A549 (cell line): ENCODE data around the gene ADGRG3. TPM values are rescaled to one million over a fixed set of nuclear protein-coding genes. Genes with fewer than 3 reads are reported as not detected.

ENCODE experiments used
- ATAC-seq, 2 experiments: fragments of 200-7000 bp in 1 of 2; fragments of >200 bp in 1 of 2; cut with Nextera tagmentation in 1 of 2; cut with Tn5 transposase in 1 of 2; 3 replicates each; pipeline versions ENCODE4 v1.8.0 to v1.9.1; 2018 to 2020; ENCODE audit warnings: mild to moderate bottlenecking in 1 of 2, moderate library complexity in 1 of 2
- CTCF ChIA-PET: fragments of 300-600 bp; sonication (Branson Sonifier 250); formaldehyde crosslinking; extraction: SDS; loops from one replicate; lab custom pipeline; 2021; ENCODE audit warnings: antibody characterized with exemption, inconsistent platforms; lab: Yijun Ruan, JAX
- POLR2A ChIA-PET: fragments of 350-600 bp; formaldehyde crosslinking; extraction: SDS; loops from one replicate; lab custom pipeline; 2021; ENCODE audit warnings: antibody characterized with exemption, inconsistent platforms; lab: Yijun Ruan, JAX
- DNase-seq, 2 experiments: peaks; one replicate each; pipeline versions ENCODE4 v3.0.0 to v3.0.0-alpha.2; 2011 to 2016; ENCODE audit warnings: low read depth in 1 of 2, low spot score in 1 of 2
- FAIRE-seq: peaks from 2 replicates; lab custom pipeline; 2011; peaks lifted over from hg19 to GRCh38; lab: Jason Lieb, UNC
- H3K27ac ChIP-seq, 2 experiments: fragments of >200 bp; sonication (Bioruptor Twin); formaldehyde crosslinking; 3 replicates each; pipeline ENCODE4 v1.5.1; 2016 to 2017
- H3K4me1 ChIP-seq: fragments of >200 bp; sonication (Bioruptor Twin); formaldehyde crosslinking; 3 replicates; pipeline ENCODE4 v1.6.1; 2016
- H3K4me2 ChIP-seq: fragments of >200 bp; sonication (Bioruptor Twin); formaldehyde crosslinking; 3 replicates; pipeline ENCODE4 v1.6.1; 2016
- H3K4me3 ChIP-seq: fragments of >200 bp; sonication (Bioruptor Twin); formaldehyde crosslinking; 3 replicates; pipeline ENCODE4 v1.5.1; 2016
- H3K9me3 ChIP-seq: fragments of >200 bp; sonication (Bioruptor Twin); formaldehyde crosslinking; 3 replicates; pipeline ENCODE4 v1.6.1; 2016
- CBX2 ChIP-seq: fragments of 200-600 bp; sonication (generic); IDR thresholded peaks from 2 replicates; pipeline ENCODE4 v1.6.1; 2016; ENCODE audit warnings: low read depth, mild to moderate bottlenecking, borderline replicate concordance
- EP300 ChIP-seq, 2 experiments: fragments of >200 bp; sonication (Bioruptor Twin); formaldehyde crosslinking; IDR thresholded peaks; 2 replicates in 1 of 2; 3 replicates in 1 of 2; pipeline ENCODE4 v1.6.1; 2016 to 2017
- FOSB ChIP-seq: fragments of 250-450 bp; sonication (Bioruptor Pico); IDR thresholded peaks from 2 replicates; pipeline ENCODE4 v1.5.0; 2020; ENCODE audit warnings: mild to moderate bottlenecking, moderate library complexity
- FOSL2 ChIP-seq, 2 experiments: fragments of 450-650 bp in 1 of 2; fragments of >200 bp in 1 of 2; sonication (Bioruptor Twin) in 1 of 2; formaldehyde crosslinking; IDR thresholded peaks; 2 replicates each; pipeline versions ENCODE4 v1.5.0 to v1.6.1; 2016 to 2020; ENCODE audit warnings: mild to moderate bottlenecking in 1 of 2, moderate library complexity in 1 of 2
- FOXS1 ChIP-seq: fragments of 250-450 bp; sonication (Bioruptor Pico); IDR thresholded peaks from 2 replicates; pipeline ENCODE4 v1.5.0; 2020; ENCODE audit warnings: mild to moderate bottlenecking, moderate library complexity
- HDAC2 ChIP-seq: fragments of 200-600 bp; sonication (generic); IDR thresholded peaks from 2 replicates; pipeline ENCODE4 v1.6.1; 2016
- HES2 ChIP-seq: fragments of >200 bp; sonication (Bioruptor Twin); formaldehyde crosslinking; IDR thresholded peaks from 2 replicates; pipeline ENCODE4 v1.6.1; 2016
- JUN ChIP-seq, 2 experiments: fragments of >200 bp; sonication (Bioruptor Twin); formaldehyde crosslinking; IDR thresholded peaks; 2 replicates in 1 of 2; 3 replicates in 1 of 2; pipeline ENCODE4 v1.6.1; 2016 to 2017
- KDM1A ChIP-seq: fragments of 200-600 bp; sonication (generic); IDR thresholded peaks from 2 replicates; pipeline ENCODE4 v1.6.1; 2016; ENCODE audit warnings: low read depth, mild to moderate bottlenecking
- MAX ChIP-seq: IDR thresholded peaks from 2 replicates; pipeline ENCODE4 v1.6.1; 2012
- MAZ ChIP-seq: fragments of 150-350 bp; IDR thresholded peaks from 2 replicates; pipeline ENCODE4 v1.6.1; 2014; ENCODE audit warnings: antibody characterized with exemption, low read depth, low read length, borderline replicate concordance
- NFE2L2 ChIP-seq: fragments of 150-350 bp; conservative IDR thresholded peaks from 2 replicates; pipeline ENCODE4 v1.6.1; 2014; ENCODE audit warnings: low read length
- NR3C1 ChIP-seq: fragments of >200 bp; sonication (Bioruptor Twin); formaldehyde crosslinking; IDR thresholded peaks from 3 replicates; pipeline ENCODE4 v1.6.1; 2017
- PHF8 ChIP-seq: fragments of 200-600 bp; sonication (generic); IDR thresholded peaks from 2 replicates; pipeline ENCODE4 v1.6.1; 2016; ENCODE audit warnings: low read depth, mild to moderate bottlenecking, antibody characterized with exemption, moderate library complexity, borderline replicate concordance
- POLR2A ChIP-seq: IDR thresholded peaks from 2 replicates; pipeline ENCODE4 v1.6.1; 2012; ENCODE audit warnings: mild to moderate bottlenecking, low read length
- SMC3 ChIP-seq: fragments of >200 bp; sonication (Bioruptor Twin); formaldehyde crosslinking; IDR thresholded peaks from 3 replicates; pipeline ENCODE4 v1.6.1; 2018; ENCODE audit warnings: inconsistent platforms
- SREBF2 ChIP-seq: fragments of 450-650 bp; IDR thresholded peaks from 2 replicates; pipeline ENCODE4 v1.6.1; 2014; ENCODE audit warnings: mild to moderate bottlenecking, moderate library complexity
- ZFP36 ChIP-seq: fragments of 450-650 bp; IDR thresholded peaks from 2 replicates; pipeline ENCODE4 v1.6.1; 2014; ENCODE audit warnings: borderline replicate concordance; ENCODE audit not compliant: partially characterized antibody
- WGBS: methylation state at CpG from one replicate; pipeline ENCODE4 v1.1.6; 2017; ENCODE audit errors: missing lambda C conversion rate; 5-methylcytosine and 5-hydroxymethylcytosine counted together
- polyA plus RNA-seq, 4 experiments: library from polyadenylated mRNA; depleted of rRNA in 3 of 4; stranded (reverse); fragments of >200 nt; fragmentation: RNase III in 1 of 4; extraction: RNeasy Plus Mini Kit Qiagen cat#74134 plus additional on column Dnase treatment in 1 of 4; gene quantifications; 2 replicates in 3 of 4; 3 replicates in 1 of 4; pipeline ENCODE4 v1.2.3, GENCODE V29; 2011 to 2017

ADGRG3 gene
- polyA plus RNA-seq, 2 of the 4 experiments (the other 2 are of a cell fraction) = 0.25 to 0.45 TPM

GRCh38 chr16:57645691-57646387 is 22.3 kb upstream of the ADGRG3 start:
- WGBS = 44% methylated on average over 22 of the region's 24 CpGs
- H3K4me1 ChIP-seq = peaks cover 57% of the 10 kb centered on the region
- H3K4me3 ChIP-seq = no peak overlapping the region
- FAIRE-seq (no peak), ATAC-seq (peak; percentile 31 to 46; a peak in 5 of 6 replicates), DNase-seq (no peak)
- CTCF ChIA-PET = interaction anchor here (1.1 to 16.2 kb wide), 7 partner anchors 9 to 58 kb away, joined by 4 to 785 read pairs (median 64); partner anchors contain the start of gene ADGRG1
- H3K27ac ChIP-seq = peak overlapping the region; percentile 62 to 89
- peak overlapping the region; percentile 57 for H3K4me2 ChIP-seq
- TF ChIP-seq FOXS1 (CRISPR knock-in tag) (no peak), FOSL2 (IDR thresholded peaks at IDR 0.05) (no peak), FOSL2 (CRISPR knock-in tag; IDR thresholded peaks at IDR 0.05) (peak; percentile 39), MAX (peak; percentile 11; the same call in 1 of the 2 replicates)
- TF ChIP-seq, all 56 proteins: peak for 2
- no peaks in the 10 kb centered on the region for H3K9me3 ChIP-seq
- POLR2A ChIA-PET = no interaction called here

- H3K9me3 ChIP-seq = no peaks in the 10 kb centered on the region
- no peak for FAIRE-seq
- 66% methylated on average over 9 of the region's 14 CpGs for WGBS
- peak overlapping the region; percentile 57 for H3K4me2 ChIP-seq
- no peak overlapping the region for H3K4me3 ChIP-seq
- TF ChIP-seq FOSB (CRISPR knock-in tag) (no peak), KDM1A (peak; percentile 51; the same call in 1 of the 2 replicates), MAZ (no peak), CBX2 (no peak), NR3C1 (no peak), FOSL2 (IDR thresholded peaks at IDR 0.05) (no peak), FOSL2 (CRISPR knock-in tag; IDR thresholded peaks at IDR 0.05) (no peak), SREBF2 (no peak), NFE2L2 (no peak), SMC3 (no peak), MAX (0 out of 2 replicates have a peak, but pooled peaks have one; percentile 11)
- TF ChIP-seq, all 56 proteins: peak for 2
- DNase-seq (no peak), ATAC-seq (peak in 1 of 2 experiments; percentile 6; a peak in 3 of 6 replicates)
- CTCF ChIA-PET = interaction anchor here (1.1 to 16.2 kb wide), 8 partner anchors 9 to 356 kb away, joined by 3 to 785 read pairs (median 80); partner anchors contain the start of gene ADGRG1
- H3K27ac ChIP-seq = peak overlapping the region; percentile 62 to 89
- peaks cover 57% of the 10 kb centered on the region for H3K4me1 ChIP-seq
- POLR2A ChIA-PET = interaction anchor here (0.6 kb wide), 1 partner anchor 355 kb away, joined by 3 read pairs; no protein-coding TSS in a partner anchor
These were observed 21.6 kb upstream of the ADGRG3 start for GRCh38 chr16:57646388-57647039.

- Histone ChIP-seq H3K4me3 (no peak overlapping the region), H3K4me2 (no peak overlapping the region), H3K9me3 (no peaks in the 10 kb centered on the region), H3K27ac (peak overlapping the region; percentile 62 to 89; a peak in 5 of 6 replicates), H3K4me1 (peaks cover 56% of the 10 kb centered on the region)
- WGBS = 53% methylated on average over 10 of the region's 10 CpGs
- DNase-seq (no peak), FAIRE-seq (no peak), ATAC-seq (no peak)
- ChIA-PET CTCF (interaction anchor here (1.1 to 16.2 kb wide), 15 partner anchors 8 to 376 kb away, joined by 3 to 785 read pairs (median 21); partner anchors contain the start of genes ADGRG1, ADGRG3 and KIFC3), POLR2A (interaction anchor here (0.6 to 1.3 kb wide), 2 partner anchors 19 to 354 kb away, joined by 3 read pairs; partner anchors contain the start of gene ADGRG1)
- no peak for TF ChIP-seq NR3C1
- TF ChIP-seq POLR2A = 0 out of 2 replicates have a peak, but pooled peaks have one; percentile 2
- no peak for TF ChIP-seq EP300 (IDR thresholded peaks at IDR 0.05)
- no peak for TF ChIP-seq PHF8
- TF ChIP-seq ZFP36 = peak; percentile 60
- no peak for TF ChIP-seq FOXS1 (CRISPR knock-in tag)
- TF ChIP-seq JUN (IDR thresholded peaks at IDR 0.05) = no peak
- no peak for TF ChIP-seq HES2
- peak; percentile 55 for TF ChIP-seq KDM1A
- TF ChIP-seq HDAC2 = 0 out of 2 replicates have a peak, but pooled peaks have one; percentile 54
These were observed 20.8 kb upstream of the ADGRG3 start for GRCh38 chr16:57647136-57647875.
